ENCODE measurements around the gene MRPL28.
"Not testable (repeated sequence)": the region's sequence is repeated elsewhere in the genome, so short reads cannot be mapped to it uniquely, and the experiment has no call there.

MRPL28 gene

GRCh38 chr16:349211-349610 is 21.1 kb downstream of the MRPL28 start:
- Histone ChIP-seq H3K9me3 (ENCODE audit: severe bottlenecking) (no peaks in the 10 kb centered on the region), H3K27me3 (ENCODE audit: insufficient read depth, poor library complexity, severe bottlenecking) (no peaks in the 10 kb centered on the region), H3K4me1 (ENCODE audit: insufficient read depth, poor library complexity, severe bottlenecking) (peaks cover 38% of the 10 kb centered on the region), H3K27ac (ENCODE audit: poor library complexity, severe bottlenecking) (no peak overlapping the region), H3K36me3 (ENCODE audit: low read depth) (peaks cover 34% of the 10 kb centered on the region), H3K4me3 (ENCODE audit: severe bottlenecking) (no peak overlapping the region)
- TF ChIP-seq CTCF (IDR thresholded peaks at IDR 0.05; ENCODE audit: poor library complexity, severe bottlenecking), result no peak
- ATAC-seq (ENCODE audit: low read depth), result no peak
- DNase-seq (ENCODE audit: low spot score), result no peak

- ATAC-seq (ENCODE audit: low read depth), result not testable (repeated sequence)
- peaks cover 34% of the 10 kb centered on the region for H3K36me3 ChIP-seq (ENCODE audit: low read depth)
Observed at GRCh38 chr16:348495-348894, 21.8 kb downstream of the MRPL28 start.

GRCh38 chr16:347203-347602 is 23.1 kb downstream of the MRPL28 start:
- H3K4me3 ChIP-seq (ENCODE audit: severe bottlenecking), result no peak overlapping the region
- peaks cover 46% of the 10 kb centered on the region for H3K36me3 ChIP-seq (ENCODE audit: low read depth)
- no peak for TF ChIP-seq CTCF (IDR thresholded peaks at IDR 0.05; ENCODE audit: poor library complexity, severe bottlenecking)
- H3K27me3 ChIP-seq (ENCODE audit: insufficient read depth, poor library complexity, severe bottlenecking), result no peaks in the 10 kb centered on the region
- peak overlapping the region; percentile 62 for H3K27ac ChIP-seq (ENCODE audit: poor library complexity, severe bottlenecking)
- ATAC-seq (ENCODE audit: low read depth) (0 out of 3 replicates have a peak, but pooled peaks have one; percentile 11), DNase-seq (ENCODE audit: low spot score) (no peak)
- no peaks in the 10 kb centered on the region for H3K9me3 ChIP-seq (ENCODE audit: severe bottlenecking)
- peaks cover 29% of the 10 kb centered on the region for H3K4me1 ChIP-seq (ENCODE audit: insufficient read depth, poor library complexity, severe bottlenecking)

More at GRCh38 chr16:348495-348894, 21.8 kb downstream of the MRPL28 start:
- H3K4me1 ChIP-seq (ENCODE audit: insufficient read depth, poor library complexity, severe bottlenecking), result peaks cover 31% of the 10 kb centered on the region
- H3K9me3 ChIP-seq (ENCODE audit: severe bottlenecking); H3K4me3 ChIP-seq (ENCODE audit: severe bottlenecking); DNase-seq (ENCODE audit: low spot score); H3K27me3 ChIP-seq (ENCODE audit: insufficient read depth, poor library complexity, severe bottlenecking); H3K27ac ChIP-seq (ENCODE audit: poor library complexity, severe bottlenecking): not testable (repeated sequence)

- Histone ChIP-seq H3K27ac (ENCODE audit: poor library complexity, severe bottlenecking) (peak overlapping the region; percentile 62), H3K36me3 (ENCODE audit: low read depth) (peaks cover 48% of the 10 kb centered on the region), H3K9me3 (ENCODE audit: severe bottlenecking) (no peaks in the 10 kb centered on the region), H3K4me3 (ENCODE audit: severe bottlenecking) (no peak overlapping the region), H3K27me3 (ENCODE audit: insufficient read depth, poor library complexity, severe bottlenecking) (no peaks in the 10 kb centered on the region), H3K4me1 (ENCODE audit: insufficient read depth, poor library complexity, severe bottlenecking) (peaks cover 28% of the 10 kb centered on the region)
- DNase-seq (ENCODE audit: low spot score) (peak; percentile 84), ATAC-seq (ENCODE audit: low read depth) (peak; percentile 90)
- peak; percentile 23 for TF ChIP-seq CTCF (IDR thresholded peaks at IDR 0.05; ENCODE audit: poor library complexity, severe bottlenecking)
Observed at GRCh38 chr16:346587-346986, 23.8 kb downstream of the MRPL28 start.

- no peaks in the 10 kb centered on the region for H3K27me3 ChIP-seq (ENCODE audit: insufficient read depth, poor library complexity, severe bottlenecking)
- no peak for TF ChIP-seq CTCF (IDR thresholded peaks at IDR 0.05; ENCODE audit: poor library complexity, severe bottlenecking)
- H3K9me3 ChIP-seq (ENCODE audit: severe bottlenecking), result no peaks in the 10 kb centered on the region
- no peak overlapping the region for H3K4me3 ChIP-seq (ENCODE audit: severe bottlenecking)
- peaks cover 23% of the 10 kb centered on the region for H3K4me1 ChIP-seq (ENCODE audit: insufficient read depth, poor library complexity, severe bottlenecking)
- no peak for DNase-seq (ENCODE audit: low spot score)
- peak overlapping the region; percentile 62 for H3K27ac ChIP-seq (ENCODE audit: poor library complexity, severe bottlenecking)
- peaks cover 46% of the 10 kb centered on the region for H3K36me3 ChIP-seq (ENCODE audit: low read depth)
- ATAC-seq (ENCODE audit: low read depth), result no peak
Observed at GRCh38 chr16:345772-346171, 24.6 kb downstream of the MRPL28 start.

Measured in RWPE2 (cell line).